IMR-90 (cell line): ENCODE results near the gene HCN2. TPM values are rescaled to one million over a fixed set of nuclear protein-coding genes. Genes with fewer than 3 reads are reported as not detected.

Source experiments
- ATAC-seq: fragments of 200-7000 bp; cut with Tn5 transposase; 2 replicates; pipeline ENCODE4 v1.9.1; 2020; ENCODE audit warnings: low read depth, mild to moderate bottlenecking, moderate library complexity
- BruUV-seq: library from RNA; stranded (reverse); fragments of 400-500 nt; replicated peaks from 2 replicates; lab custom pipeline; 2021; lab: Mats Ljungman, UMichigan
- CTCF ChIA-PET: fragments of 300-600 bp; formaldehyde crosslinking; extraction: SDS; loops from one replicate; lab custom pipeline; 2021; ENCODE audit warnings: antibody characterized with exemption; lab: Yijun Ruan, JAX
- POLR2A ChIA-PET: fragments of 300-600 bp; sonication (Branson Sonifier 250); formaldehyde crosslinking; loops from one replicate; lab custom pipeline; 2022; ENCODE audit warnings: antibody characterized with exemption; ENCODE audit not compliant: unreplicated experiment; lab: Charles Lee
- DNase-seq: peaks from one replicate; pipeline ENCODE4 v3.0.0; 2013
- H2AFZ ChIP-seq: replicated peaks from 2 replicates; pipeline ENCODE3; 2013; ENCODE audit warnings: low read length, mild to moderate bottlenecking; ENCODE audit not compliant: poor library complexity
- H2AK5ac ChIP-seq: 2 replicates; pipeline ENCODE4 v1.6.1; 2013; ENCODE audit warnings: low read depth, low read length, inconsistent platforms
- H2AK9ac ChIP-seq: replicated peaks from 2 replicates; pipeline ENCODE3; 2013; ENCODE audit warnings: mild to moderate bottlenecking, low read depth, low read length, moderate library complexity; ENCODE audit not compliant: poor library complexity
- H2BK120ac ChIP-seq: 2 replicates; pipeline ENCODE4 v1.6.1; 2013; ENCODE audit warnings: low read depth, low read length, inconsistent platforms
- H2BK15ac ChIP-seq: 3 replicates; pipeline ENCODE4 v1.6.1; 2013; ENCODE audit warnings: low read depth, low read length, inconsistent platforms
- H2BK20ac ChIP-seq: 2 replicates; pipeline ENCODE4 v1.6.1; 2013; ENCODE audit warnings: low read depth, mild to moderate bottlenecking, inconsistent platforms, low read length, moderate library complexity
- H2BK5ac ChIP-seq: 2 replicates; pipeline ENCODE4 v1.6.1; 2013; ENCODE audit warnings: mild to moderate bottlenecking, low read depth, low read length, inconsistent platforms; ENCODE audit not compliant: poor library complexity, severe bottlenecking
- H3K14ac ChIP-seq: replicated peaks from 2 replicates; pipeline ENCODE4 v1.6.1; 2013; ENCODE audit warnings: low read depth, low read length, inconsistent platforms
- H3K18ac ChIP-seq: 2 replicates; pipeline ENCODE4 v1.6.1; 2013; ENCODE audit warnings: low read depth, low read length, control low read depth
- H3K23ac ChIP-seq: 2 replicates; pipeline ENCODE4 v1.6.1; 2013; ENCODE audit warnings: low read depth, low read length, inconsistent platforms
- H3K27ac ChIP-seq: 2 replicates; pipeline ENCODE4 v1.5.1; 2013; ENCODE audit warnings: mild to moderate bottlenecking, control low read depth, low read length; ENCODE audit not compliant: insufficient read depth
- H3K27me3 ChIP-seq: 2 replicates; pipeline ENCODE4 v1.6.1; 2013; ENCODE audit warnings: low read length; ENCODE audit not compliant: control insufficient read depth, insufficient read depth
- H3K36me3 ChIP-seq: 2 replicates; pipeline ENCODE4 v1.6.1; 2013; ENCODE audit warnings: low read length, mixed read lengths; ENCODE audit not compliant: control insufficient read depth, insufficient read depth
- H3K4ac ChIP-seq: 2 replicates; pipeline ENCODE4 v1.6.1; 2013; ENCODE audit warnings: low read depth, low read length, inconsistent platforms
- H3K4me1 ChIP-seq: 2 replicates; pipeline ENCODE4 v1.6.1; 2013; ENCODE audit warnings: low read length, mixed read lengths; ENCODE audit not compliant: control insufficient read depth, insufficient read depth
- H3K4me2 ChIP-seq: 2 replicates; pipeline ENCODE4 v1.6.1; 2013; ENCODE audit warnings: low read depth, mild to moderate bottlenecking, control low read depth, low read length, moderate library complexity
- H3K4me3 ChIP-seq: 2 replicates; pipeline ENCODE4 v1.5.1; 2013; ENCODE audit warnings: low read depth, mild to moderate bottlenecking, control low read depth, low read length, moderate library complexity; ENCODE audit not compliant: insufficient read depth
- H3K56ac ChIP-seq: 2 replicates; pipeline ENCODE4 v1.6.1; 2013; ENCODE audit warnings: low read length, inconsistent platforms; ENCODE audit not compliant: insufficient read depth; ENCODE audit errors: extremely low read depth
- H3K79me1 ChIP-seq, 2 experiments: 2 replicates each; pipeline ENCODE4 v1.6.1; 2013; ENCODE audit warnings: low read length in 2 of 2, inconsistent platforms in 1 of 2, low read depth in 1 of 2
- H3K9ac ChIP-seq: 2 replicates; pipeline ENCODE4 v1.6.1; 2013; ENCODE audit warnings: low read depth, low read length, control low read depth
- H3K9me1 ChIP-seq: 2 replicates; pipeline ENCODE4 v1.6.1; 2013; ENCODE audit warnings: low read length, inconsistent platforms; ENCODE audit not compliant: insufficient read depth
- H3K9me3 ChIP-seq: 2 replicates; pipeline ENCODE4 v1.6.1; 2013; ENCODE audit warnings: low read length; ENCODE audit not compliant: control insufficient read depth, insufficient read depth
- H4K20me1 ChIP-seq: 2 replicates; pipeline ENCODE4 v1.6.1; 2013; ENCODE audit warnings: low read length, inconsistent platforms; ENCODE audit not compliant: insufficient read depth
- H4K5ac ChIP-seq: 2 replicates; pipeline ENCODE4 v1.6.1; 2013; ENCODE audit warnings: mild to moderate bottlenecking, low read depth, low read length, control low read depth
- H4K8ac ChIP-seq, 2 experiments: 2 replicates each; pipeline ENCODE4 v1.6.1; 2013; ENCODE audit warnings: low read depth in 2 of 2, low read length in 2 of 2, control low read depth in 1 of 2, inconsistent platforms in 1 of 2
- H4K91ac ChIP-seq: 2 replicates; pipeline ENCODE4 v1.6.1; 2013; ENCODE audit warnings: low read depth, low read length, inconsistent platforms; ENCODE audit not compliant: insufficient read depth
- CEBPB ChIP-seq: IDR thresholded peaks from 2 replicates; pipeline ENCODE4 v1.6.1; 2012; ENCODE audit warnings: low read depth, low read length, improper control_type of control experiment
- SMC3 ChIP-seq: fragments of 150-350 bp; IDR thresholded peaks from 2 replicates; pipeline ENCODE4 v1.6.1; 2016; ENCODE audit warnings: low read depth, mild to moderate bottlenecking, antibody characterized with exemption, low read length, moderate library complexity
- WGBS, 2 experiments: methylation state at CpG; one replicate each; pipeline versions ENCODE4 v1.1.5 to v1.1.7; 2013; ENCODE audit warnings: missing lambda C conversion rate in 2 of 2; ENCODE audit not compliant: insufficient read length in 1 of 2; ENCODE audit errors: extremely low coverage in 2 of 2; 5-methylcytosine and 5-hydroxymethylcytosine counted together
- dilution Hi-C: fragments of 300-500 bp; cut with HindIII; formaldehyde crosslinking; loops from one replicate; pipeline ENCODE4 v1.14.3; 2018; ENCODE audit warnings: low sequenced_read_pairs; ENCODE audit not compliant: unreplicated experiment
- in situ Hi-C: fragments of 300-500 bp; cut with MboI; formaldehyde crosslinking; loops from 3 replicates; pipeline ENCODE4 v1.14.3; 2019; ENCODE audit warnings: low sequenced_read_pairs, inconsistent platforms, mixed read lengths
- intact Hi-C: fragments of 100-400 bp; cut with micrococcal nuclease; formaldehyde crosslinking; loops from 2 replicates; pipeline ENCODE4 v1.10.0; 2022
- polyA plus RNA-seq, 3 experiments: library from polyadenylated mRNA; depleted of rRNA; stranded (reverse); fragments of >200 nt; gene quantifications; 2 replicates each; pipeline ENCODE4 v1.2.3, GENCODE V29; 2012; ENCODE audit warnings: low replicate concordance in 1 of 3
- total RNA-seq: library from RNA; depleted of rRNA; stranded (reverse); fragments of >200 nt; gene quantifications from 2 replicates; pipeline ENCODE4 v1.2.3, GENCODE V29; 2012

HCN2 gene
- total and polyA plus RNA-seq, 2 of the 4 experiments (the other 2 are of a cell fraction) = 0.72 to 2.6 TPM

DNA sequence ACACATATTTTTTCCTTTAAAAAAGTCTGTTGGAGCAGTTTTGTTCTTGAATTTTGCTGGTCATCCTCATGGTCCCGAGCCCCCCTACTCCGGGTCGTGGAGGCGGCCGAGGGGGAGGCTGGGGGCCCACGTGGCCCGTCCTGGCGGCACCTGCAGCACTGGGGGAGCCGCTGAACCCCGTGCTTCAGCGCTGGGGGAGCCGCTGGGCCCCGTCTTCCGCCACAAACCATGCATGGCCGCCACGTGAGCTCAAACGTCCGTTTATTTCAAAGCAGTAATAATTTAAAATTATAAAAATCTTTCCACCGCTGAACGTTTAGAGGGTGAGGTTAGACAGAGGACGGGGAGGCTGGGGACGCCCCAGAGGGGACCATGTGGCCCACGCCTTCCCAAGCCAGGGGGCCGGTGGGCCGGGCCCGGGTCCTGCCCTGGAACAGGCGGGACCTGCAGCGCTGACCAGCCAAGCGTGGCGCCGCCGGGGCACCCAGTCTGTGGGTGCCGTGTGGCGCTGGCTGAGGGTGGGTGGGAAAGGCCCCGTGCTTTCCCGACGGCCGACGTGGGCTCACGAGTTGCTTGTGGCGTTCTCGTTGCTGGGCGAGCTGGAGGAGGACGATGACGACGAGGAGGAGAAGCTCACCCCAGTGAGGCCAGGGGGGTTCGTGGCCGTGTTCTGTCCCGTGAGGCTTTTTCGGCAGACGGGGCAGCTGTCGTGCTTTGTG, 58.0 kb downstream of the HCN2 start:
- ATAC-seq (no peak), DNase-seq (no peak)
- Histone ChIP-seq H2AFZ (no peak overlapping the region), H2AK9ac (no peak overlapping the region), H3K4ac (no peak overlapping the region), H3K56ac (no peak overlapping the region), H3K36me3 (peaks cover 50% of the 10 kb centered on the region), H2BK5ac (no peak overlapping the region), H3K23ac (no peak overlapping the region), H3K4me2 (no peak overlapping the region), H2BK20ac (no peak overlapping the region), H4K5ac (no peak overlapping the region), H3K27me3 (no peaks in the 10 kb centered on the region), H3K4me1 (no peaks in the 10 kb centered on the region), H4K91ac (no peak overlapping the region), H2BK15ac (no peak overlapping the region), H3K9ac (no peak overlapping the region), H2AK5ac (no peak overlapping the region), H3K4me3 (no peak overlapping the region), H3K27ac (no peak overlapping the region), H2BK120ac (no peak overlapping the region), H3K18ac (no peak overlapping the region), H4K20me1 (peaks cover 12% of the 10 kb centered on the region), H3K79me1 (peaks cover 0 to 9% of the 10 kb centered on the region in 2 experiments; a peak in 2 of 4 replicates), H3K9me1 (no peaks in the 10 kb centered on the region), H4K8ac (no peak overlapping the region), H3K14ac (no peak overlapping the region), H3K9me3 (no peaks in the 10 kb centered on the region)
- TF ChIP-seq SMC3 = no peak
- no peak for TF ChIP-seq CEBPB
- BruUV-seq = no TSS peak
- intact Hi-C loops = no loop called here
- ChIA-PET CTCF (no interaction called here), POLR2A (no interaction called here)
- in situ Hi-C loops = no loop called here
- WGBS, 2 experiments = 96% methylated on average over 18 of the region's 52 CpGs; no CpG with 5 or more reads in 1 of the 2 experiments
- dilution Hi-C loops = no loop called here
